ENCODE measurements around the gene TSPAN16. TPM values are rescaled to one million over a fixed set of nuclear protein-coding genes. Genes with fewer than 3 reads are reported as not detected.
"Not testable (repeated sequence)": the region's sequence is repeated elsewhere in the genome, so short reads cannot be mapped to it uniquely, and the experiment has no call there.

Gene TSPAN16
- total and polyA plus RNA-seq, 2 donors (not counting 3 experiments of a cell fraction or from before 2014, with no cell fraction given): not detected

GRCh38 chr19:11354102-11354501 lies 58.1 kb downstream of the TSPAN16 start:
- H4K20me1 ChIP-seq (replicated peaks; ENCODE audit: control insufficient read depth, extremely low read depth, insufficient read depth, low read length); dilution Hi-C loops (cut with MboI; ENCODE audit: extremely low pct_ligation_motif_present, low sequenced_read_pairs); H3K79me2 ChIP-seq (ENCODE audit: control insufficient read depth, insufficient read depth, low read length); FAIRE-seq; H3K9me1 ChIP-seq (replicated peaks; ENCODE audit: control insufficient read depth, extremely low read depth, insufficient read depth, low read length); H3K27ac ChIP-seq (ENCODE audit: insufficient read depth, low read depth, low read length); H3K27me3 ChIP-seq (ENCODE audit: control insufficient read depth in 2 of 2, insufficient read depth in 2 of 2, low read length in 2 of 2); POLR2A ChIA-PET; CTCF ChIA-PET; H3K9me3 ChIP-seq (replicated peaks; ENCODE audit: control insufficient read depth, insufficient read depth, low read length); BruUV-seq (replicated peaks); intact Hi-C loops (cut with micrococcal nuclease); H3K36me3 ChIP-seq (ENCODE audit: control insufficient read depth in 2 of 2, extremely low read depth in 1 of 2, insufficient read depth in 2 of 2, low read length in 2 of 2); H3K4me3 ChIP-seq (replicated peaks in 1 of 3; ENCODE audit: insufficient read depth in 1 of 3, low read depth in 1 of 3, low read length in 3 of 3); H2AFZ ChIP-seq (ENCODE audit: low read depth, low read length); H3K4me1 ChIP-seq (ENCODE audit: control insufficient read depth, extremely low read depth, insufficient read depth, low read length); DNase-seq (ENCODE audit: low read depth, low spot score); H3K4me2 ChIP-seq (ENCODE audit: insufficient read depth, low read length); H3K9ac ChIP-seq (replicated peaks; ENCODE audit: extremely low read depth, insufficient read depth, low read length): not testable (repeated sequence)

GRCh38 chr19:11355160-11356073 lies 59.5 kb downstream of the TSPAN16 start, which contains the start of gene PLPPR2:
TSS of gene PLPPR2 (plus strand) at chr19:11355432. CDS start at chr19:11357674, 2,242 bp downstream.
- FAIRE-seq (peak; percentile 88), DNase-seq (ENCODE audit: low read depth, low spot score) (peak; percentile 94)
- Histone ChIP-seq H3K9me3 (replicated peaks; ENCODE audit: control insufficient read depth, insufficient read depth, low read length) (no peaks in the 10 kb centered on the region), H4K20me1 (replicated peaks; ENCODE audit: control insufficient read depth, extremely low read depth, insufficient read depth, low read length) (no peaks in the 10 kb centered on the region), H3K9me1 (replicated peaks; ENCODE audit: control insufficient read depth, extremely low read depth, insufficient read depth, low read length) (no peaks in the 10 kb centered on the region), H3K79me2 (ENCODE audit: control insufficient read depth, insufficient read depth, low read length) (no peaks in the 10 kb centered on the region), H3K4me1 (ENCODE audit: control insufficient read depth, extremely low read depth, insufficient read depth, low read length) (no peaks in the 10 kb centered on the region), H2AFZ (ENCODE audit: low read depth, low read length) (no peak within 1 kb of the TSS), H3K27ac (ENCODE audit: insufficient read depth, low read depth, low read length) (no peak within 1 kb of the TSS), H3K4me2 (ENCODE audit: insufficient read depth, low read length) (peak within 1 kb of the TSS; percentile 0), H3K4me3 (replicated peaks in 1 of 3; ENCODE audit: insufficient read depth in 1 of 3, low read depth in 1 of 3, low read length in 3 of 3) (peak within 1 kb of the TSS in 2 of 3 experiments; percentile 1 to 74), H3K27me3 (ENCODE audit: control insufficient read depth in 2 of 2, insufficient read depth in 2 of 2, low read length in 2 of 2) (no peaks in the 10 kb centered on the region), H3K9ac (replicated peaks; ENCODE audit: extremely low read depth, insufficient read depth, low read length) (peak within 1 kb of the TSS; percentile 28), H3K36me3 (ENCODE audit: control insufficient read depth in 2 of 2, extremely low read depth in 1 of 2, insufficient read depth in 2 of 2, low read length in 2 of 2) (peaks cover 0 to 2% of the 10 kb centered on the region in 2 experiments)
- no TSS peak for BruUV-seq (replicated peaks)
- ChIA-PET POLR2A (interaction anchor here (0.6 kb wide), 1 partner anchor 142 kb away, joined by 3 read pairs; no protein-coding TSS in a partner anchor), CTCF (interaction anchor here (1.0 kb wide), 1 partner anchor 26 kb away, joined by 3 read pairs; no protein-coding TSS in a partner anchor)
- dilution Hi-C loops (cut with MboI; ENCODE audit: extremely low pct_ligation_motif_present, low sequenced_read_pairs): no loop called here
- intact Hi-C loops (cut with micrococcal nuclease): loop anchor here (1.0 kb wide), 2 partner anchors 9 to 26 kb away; partner anchors contain the start of genes CCDC159 and TMEM205
- no peak for TF ChIP-seq MAX (IDR thresholded peaks at IDR 0.05; ENCODE audit: insufficient read depth, insufficient read length)
- no peak for TF ChIP-seq MYC (IDR thresholded peaks at IDR 0.05; ENCODE audit: low read depth, low read length)
- no peak for TF ChIP-seq CTCF (IDR thresholded peaks at IDR 0.05; ENCODE audit: extremely low read depth in 1 of 2, insufficient read depth in 1 of 2, low read depth in 1 of 2, low read length in 2 of 2)
- TF ChIP-seq POLR2A (IDR thresholded peaks at IDR 0.05; ENCODE audit: low read depth, low read length): peak; percentile 79
- TF ChIP-seq GATA2 (IDR thresholded peaks at IDR 0.05; ENCODE audit: insufficient read depth, insufficient read length, low read depth, low read length): no peak
- TF ChIP-seq FOS (IDR thresholded peaks at IDR 0.05; ENCODE audit: borderline replicate concordance, insufficient read depth, low read length): no peak
- TF ChIP-seq JUN (IDR thresholded peaks at IDR 0.05; ENCODE audit: borderline replicate concordance, insufficient read depth, insufficient read length, low read depth): no peak
- TF ChIP-seq POLR2AphosphoS5 (IDR thresholded peaks at IDR 0.05; ENCODE audit: insufficient read depth, low read depth, low read length): peak; percentile 85
- no peak for TF ChIP-seq EZH2 (IDR thresholded peaks at IDR 0.05; ENCODE audit: borderline replicate concordance, low read depth, low read length, severe bottlenecking)
